ENCODE results near the gene IL1RAPL2. TPM values are rescaled to one million over a fixed set of nuclear protein-coding genes. Genes with fewer than 3 reads are reported as not detected.

IL1RAPL2 gene
- total RNA-seq, 2 experiments from 2014 or later, result not detected

DNA sequence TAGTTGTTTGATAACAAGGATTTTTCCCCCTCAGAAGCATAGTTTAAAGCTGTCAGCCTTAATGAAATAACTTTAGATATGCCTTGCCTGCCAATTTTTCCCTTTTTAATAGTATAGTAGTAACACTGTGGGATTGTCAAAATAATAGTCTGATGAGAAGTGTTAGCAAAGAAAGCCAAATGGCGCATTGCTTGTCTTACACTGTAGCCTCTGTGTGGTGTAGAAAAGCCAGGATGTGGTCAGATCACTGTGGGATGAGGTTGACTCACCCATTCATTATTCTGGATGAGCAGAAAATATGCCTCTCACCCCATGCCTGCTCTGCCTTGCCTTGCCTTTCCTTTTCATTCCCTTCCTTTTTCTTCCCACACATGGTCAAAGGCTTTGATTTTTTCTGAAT is 998.5 kb downstream of the IL1RAPL2 start:
- DNase-seq, result no peak
- Mint-ChIP-seq H3K36me3 (no peaks in the 10 kb centered on the region), H3K9me3 (ENCODE audit: low read depth) (no peaks in the 10 kb centered on the region), H3K4me3 (no peak overlapping the region), H3K27ac (no peak overlapping the region), H3K4me1 (no peaks in the 10 kb centered on the region), H3K27me3 (no peaks in the 10 kb centered on the region)
- CTCF ChIA-PET, result no interaction called here
- no peak for ATAC-seq

DNA sequence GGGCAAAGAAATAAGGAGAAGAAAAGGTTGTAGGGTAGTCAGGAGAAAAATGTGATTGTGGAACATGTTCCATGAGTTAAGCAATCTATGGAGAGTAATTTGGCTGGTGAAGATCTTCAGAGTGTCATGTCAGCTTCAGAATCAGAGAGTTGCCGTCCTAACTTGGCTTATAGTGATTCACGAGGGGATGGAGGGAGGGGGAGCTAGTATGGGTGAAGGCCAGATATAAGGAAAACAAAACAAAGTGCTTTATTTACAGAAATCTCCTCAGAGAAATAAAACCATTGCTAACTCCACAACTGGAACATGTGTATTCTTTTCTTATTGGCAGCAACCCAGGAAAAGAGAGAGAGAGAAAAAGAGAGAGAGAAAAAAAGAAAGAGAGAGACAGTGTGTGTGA is 999.9 kb downstream of the IL1RAPL2 start:
- no peak overlapping the region for H3K4me3 Mint-ChIP-seq
- no peaks in the 10 kb centered on the region for H3K27me3 Mint-ChIP-seq
- CTCF ChIA-PET, result no interaction called here
- H3K36me3 Mint-ChIP-seq, result no peaks in the 10 kb centered on the region
- H3K27ac Mint-ChIP-seq, result no peak overlapping the region
- ATAC-seq (no peak), DNase-seq (no peak)
- no peaks in the 10 kb centered on the region for H3K4me1 Mint-ChIP-seq
- H3K9me3 Mint-ChIP-seq (ENCODE audit: low read depth), result no peaks in the 10 kb centered on the region

DNA sequence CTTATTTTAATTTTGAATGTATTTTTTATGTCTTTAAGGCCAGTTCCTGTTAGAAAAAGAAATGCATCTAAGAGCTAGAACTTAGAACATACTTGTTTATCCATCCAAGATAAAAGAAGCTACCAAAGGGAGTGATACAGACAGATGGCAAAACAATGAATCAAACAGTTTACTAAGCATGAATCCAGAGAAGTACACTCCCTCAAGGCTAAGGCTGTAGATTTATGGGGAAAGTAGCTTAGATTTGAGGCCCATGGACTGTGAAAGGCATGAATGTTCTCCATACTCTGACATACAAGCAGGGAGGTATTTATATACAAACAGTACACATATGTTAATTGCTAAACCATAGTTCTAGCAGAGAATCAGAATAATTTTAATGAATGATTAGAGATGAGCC is 1001.1 kb downstream of the IL1RAPL2 start:
- Mint-ChIP-seq H3K9me3 (ENCODE audit: low read depth) (no peaks in the 10 kb centered on the region), H3K27me3 (no peaks in the 10 kb centered on the region), H3K4me1 (no peaks in the 10 kb centered on the region), H3K36me3 (no peaks in the 10 kb centered on the region), H3K27ac (no peak overlapping the region), H3K4me3 (no peak overlapping the region)
- CTCF ChIA-PET, result no interaction called here
- no peak for DNase-seq
- no peak for ATAC-seq

DNA sequence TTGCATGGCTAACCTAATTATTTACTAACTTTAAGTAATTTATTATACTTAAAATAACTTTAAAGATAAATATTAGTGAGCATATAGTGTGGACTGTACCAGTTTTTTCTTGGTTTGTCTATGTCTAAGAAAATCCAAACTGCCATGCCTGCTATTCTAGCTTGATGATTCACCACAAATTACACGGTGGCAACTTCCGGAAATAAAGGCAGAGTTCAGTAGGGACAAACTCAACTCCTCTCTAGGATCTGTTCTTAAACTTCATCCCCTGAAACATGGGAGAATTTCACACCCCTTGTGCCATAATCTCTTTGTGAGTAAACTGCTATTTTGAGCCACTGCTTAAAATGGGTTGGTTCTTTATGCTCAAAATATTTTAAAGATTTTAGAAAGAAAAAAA is 1042.7 kb downstream of the IL1RAPL2 start:
- Mint-ChIP-seq H3K27ac (no peak overlapping the region), H3K4me1 (no peaks in the 10 kb centered on the region), H3K4me3 (no peak overlapping the region), H3K27me3 (no peaks in the 10 kb centered on the region), H3K9me3 (ENCODE audit: low read depth) (no peaks in the 10 kb centered on the region), H3K36me3 (no peaks in the 10 kb centered on the region)
- CTCF ChIA-PET, result no interaction called here
- no peak for DNase-seq
- ATAC-seq, result no peak

DNA sequence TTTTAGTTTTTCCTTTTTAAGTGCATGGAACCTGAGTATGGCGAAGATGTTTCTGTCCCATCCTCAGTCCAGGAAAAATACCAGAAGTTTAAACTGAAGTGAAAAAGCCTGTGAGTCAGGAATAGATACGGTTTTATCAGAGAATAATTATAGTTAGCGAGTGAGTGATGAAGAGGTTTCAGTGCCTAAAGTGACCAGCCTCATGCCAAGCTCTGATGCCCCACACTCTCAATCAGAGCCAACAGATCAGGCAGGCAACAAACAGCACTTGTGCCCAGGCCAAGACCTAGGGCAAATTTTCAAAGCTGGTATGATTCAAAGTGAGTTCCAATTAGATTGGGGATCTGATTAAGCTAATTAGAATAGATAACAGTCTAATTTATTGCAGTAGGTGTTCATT is 1043.5 kb downstream of the IL1RAPL2 start:
- DNase-seq, result no peak
- Mint-ChIP-seq H3K36me3 (no peaks in the 10 kb centered on the region), H3K4me3 (no peak overlapping the region), H3K27ac (no peak overlapping the region), H3K4me1 (no peaks in the 10 kb centered on the region), H3K27me3 (no peaks in the 10 kb centered on the region), H3K9me3 (ENCODE audit: low read depth) (no peaks in the 10 kb centered on the region)
- no peak for ATAC-seq
- CTCF ChIA-PET, result no interaction called here

DNA sequence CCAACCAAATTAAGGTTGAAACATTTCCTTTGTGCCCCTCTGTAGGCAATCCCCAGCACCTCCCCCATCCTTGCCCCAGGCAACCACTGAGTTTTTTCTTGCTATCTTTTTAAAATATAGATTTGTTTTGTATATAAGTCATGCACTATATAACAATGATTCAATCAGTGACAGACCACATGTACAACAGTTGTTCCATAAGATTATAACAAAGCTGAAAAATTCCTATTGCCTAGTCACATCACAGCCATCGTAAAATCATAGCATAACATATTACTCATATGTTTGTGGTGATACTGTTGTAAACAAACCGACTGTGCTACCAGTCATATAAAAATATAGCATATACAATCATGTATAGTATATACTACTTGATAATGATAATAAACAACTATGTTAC is 1044.4 kb downstream of the IL1RAPL2 start:
- H3K4me3 Mint-ChIP-seq, result no peak overlapping the region
- no peaks in the 10 kb centered on the region for H3K27me3 Mint-ChIP-seq
- DNase-seq (no peak), ATAC-seq (no peak)
- H3K36me3 Mint-ChIP-seq, result no peaks in the 10 kb centered on the region
- CTCF ChIA-PET, result no interaction called here
- H3K27ac Mint-ChIP-seq, result no peak overlapping the region
- H3K9me3 Mint-ChIP-seq (ENCODE audit: low read depth), result no peaks in the 10 kb centered on the region
- no peaks in the 10 kb centered on the region for H3K4me1 Mint-ChIP-seq

DNA sequence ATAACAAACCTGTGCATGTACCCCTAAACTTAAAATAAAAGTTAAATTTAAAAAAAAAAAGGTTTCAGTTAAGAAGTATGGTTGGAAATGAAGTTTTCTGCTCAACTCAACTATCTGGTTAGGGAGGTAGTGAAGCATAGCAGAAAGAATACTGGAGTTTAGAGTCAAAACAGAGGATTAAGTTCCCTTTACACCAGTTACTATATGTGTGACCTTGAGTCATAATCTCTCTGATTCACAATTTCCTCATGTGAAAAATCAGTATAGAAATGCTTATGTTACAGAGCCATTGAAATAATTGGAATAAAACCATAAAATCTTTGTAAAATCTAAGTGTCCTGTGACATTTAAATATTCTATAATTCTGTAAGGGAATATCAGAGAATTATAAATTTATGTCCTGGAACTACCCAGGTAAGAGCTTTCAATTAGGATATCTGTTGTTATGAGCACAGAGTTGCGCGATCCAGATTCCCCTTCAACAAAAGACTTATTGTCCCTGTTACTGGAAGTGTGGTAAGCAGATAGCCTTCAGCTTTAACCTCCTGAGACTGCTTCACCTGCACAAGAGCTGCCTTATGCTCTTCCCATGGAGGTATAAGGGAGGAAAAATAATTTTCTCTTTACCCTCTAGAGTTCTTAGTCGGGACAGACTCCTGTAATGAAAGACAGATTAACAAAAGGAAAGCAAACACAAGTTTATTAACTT is 1052.5 kb downstream of the IL1RAPL2 start:
- ATAC-seq (no peak), DNase-seq (no peak)
- no peaks in the 10 kb centered on the region for H3K4me1 Mint-ChIP-seq
- no peaks in the 10 kb centered on the region for H3K36me3 Mint-ChIP-seq
- H3K27me3 Mint-ChIP-seq, result no peaks in the 10 kb centered on the region
- no peak overlapping the region for H3K27ac Mint-ChIP-seq
- no peaks in the 10 kb centered on the region for H3K9me3 Mint-ChIP-seq (ENCODE audit: low read depth)
- H3K4me3 Mint-ChIP-seq, result no peak overlapping the region
- CTCF ChIA-PET, result no interaction called here

DNA sequence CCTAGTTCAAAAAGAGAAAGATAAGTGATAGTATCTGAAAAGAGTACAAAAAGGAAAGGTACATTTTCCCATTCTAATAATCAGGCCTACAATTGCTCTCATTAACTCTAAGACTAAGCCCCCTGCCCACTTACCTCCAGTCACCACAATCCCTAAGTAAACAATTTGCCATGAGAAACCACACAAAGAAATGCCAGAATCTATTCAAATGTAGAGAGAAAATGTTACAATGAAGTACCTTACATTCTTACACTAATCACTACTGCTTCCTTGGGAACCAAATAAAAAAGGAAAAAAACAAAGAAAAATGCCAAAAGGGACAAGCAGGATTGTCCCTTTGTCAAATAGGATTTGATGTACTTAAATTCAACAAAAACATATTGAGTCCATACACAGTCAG is 1068.2 kb downstream of the IL1RAPL2 start:
- no peak for ATAC-seq
- CTCF ChIA-PET, result no interaction called here
- H3K27ac Mint-ChIP-seq, result no peak overlapping the region
- no peaks in the 10 kb centered on the region for H3K36me3 Mint-ChIP-seq
- no peaks in the 10 kb centered on the region for H3K9me3 Mint-ChIP-seq (ENCODE audit: low read depth)
- H3K4me3 Mint-ChIP-seq, result no peak overlapping the region
- DNase-seq, result no peak
- H3K27me3 Mint-ChIP-seq, result no peaks in the 10 kb centered on the region
- H3K4me1 Mint-ChIP-seq, result no peaks in the 10 kb centered on the region

DNA sequence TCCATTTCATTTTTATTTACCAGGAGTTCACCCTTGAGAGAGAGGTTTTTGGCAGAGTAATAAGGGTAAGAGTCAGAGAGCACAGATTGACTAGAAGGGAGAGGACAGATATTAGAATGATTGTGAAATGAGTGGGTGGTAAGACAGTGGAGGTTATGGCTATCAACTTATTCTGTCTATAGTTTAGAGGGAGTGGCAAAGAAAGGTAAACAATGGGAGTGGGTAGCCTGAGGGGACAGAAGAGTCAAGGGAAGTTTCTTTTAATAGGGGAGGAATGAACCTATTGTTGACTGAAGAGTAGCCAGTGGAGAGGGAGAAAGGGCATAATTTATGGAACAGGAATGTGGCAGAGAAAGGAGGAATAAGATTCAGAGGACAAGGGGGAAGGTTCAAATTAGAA is 1069.8 kb downstream of the IL1RAPL2 start:
- H3K36me3 Mint-ChIP-seq, result no peaks in the 10 kb centered on the region
- no peak overlapping the region for H3K27ac Mint-ChIP-seq
- H3K27me3 Mint-ChIP-seq, result no peaks in the 10 kb centered on the region
- DNase-seq (no peak), ATAC-seq (no peak)
- H3K4me1 Mint-ChIP-seq, result no peaks in the 10 kb centered on the region
- CTCF ChIA-PET, result no interaction called here
- H3K9me3 Mint-ChIP-seq (ENCODE audit: low read depth), result no peaks in the 10 kb centered on the region
- no peak overlapping the region for H3K4me3 Mint-ChIP-seq

DNA sequence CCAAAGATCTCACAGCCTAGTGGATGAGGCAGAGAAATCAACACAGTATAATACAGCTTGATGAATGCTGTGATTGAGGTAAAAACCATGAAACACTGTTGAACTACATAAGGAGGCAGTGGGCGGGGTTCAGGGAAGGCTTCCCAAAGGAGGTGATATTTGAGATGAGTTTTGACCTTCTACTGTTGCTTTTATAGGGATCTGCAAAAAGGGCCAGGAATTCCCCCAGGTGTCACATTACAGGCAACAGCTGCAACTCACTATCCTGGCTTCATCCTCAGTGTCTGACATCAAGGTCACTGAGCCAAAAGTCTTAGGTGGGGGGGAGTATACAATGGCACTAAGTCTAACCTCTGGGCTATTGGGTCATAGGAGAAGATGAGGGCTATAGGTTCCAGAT is 1070.7 kb downstream of the IL1RAPL2 start:
- ATAC-seq (no peak), DNase-seq (no peak)
- CTCF ChIA-PET, result no interaction called here
- no peaks in the 10 kb centered on the region for H3K27me3 Mint-ChIP-seq
- no peaks in the 10 kb centered on the region for H3K36me3 Mint-ChIP-seq
- no peak overlapping the region for H3K27ac Mint-ChIP-seq
- H3K4me1 Mint-ChIP-seq, result no peaks in the 10 kb centered on the region
- no peaks in the 10 kb centered on the region for H3K9me3 Mint-ChIP-seq (ENCODE audit: low read depth)
- H3K4me3 Mint-ChIP-seq, result no peak overlapping the region

DNA sequence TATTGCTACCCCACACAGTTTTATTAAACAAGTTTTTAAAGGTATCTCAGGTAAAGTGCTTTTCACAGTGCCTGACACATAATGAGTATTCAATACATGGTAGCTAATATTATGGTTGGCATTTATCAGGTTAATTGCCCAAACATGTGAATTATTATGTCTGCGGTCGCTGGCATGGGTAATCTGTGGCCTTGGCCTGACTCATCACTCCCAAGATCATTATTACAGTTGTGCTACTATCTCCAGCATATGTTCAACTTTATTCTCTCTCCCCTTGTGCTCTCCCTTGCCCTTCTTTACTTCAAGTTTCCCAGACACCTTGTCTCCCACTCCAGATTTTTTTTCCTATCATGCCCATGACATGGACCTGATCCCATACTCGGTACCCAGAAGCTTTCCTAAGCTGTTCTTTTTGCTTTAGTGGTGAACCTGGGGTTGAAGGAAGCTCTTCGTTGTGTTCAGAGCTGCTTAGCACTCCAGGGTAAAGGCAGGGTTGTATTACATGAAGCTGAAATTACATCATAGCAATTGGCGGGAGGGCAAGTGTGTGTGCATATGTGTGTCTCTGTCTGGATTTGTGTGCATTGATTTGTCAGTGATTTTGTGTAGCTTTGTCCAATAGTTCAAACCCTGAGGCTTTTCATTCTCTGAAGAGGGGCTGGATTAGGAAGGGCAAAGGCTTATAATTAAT is 1079.8 kb downstream of the IL1RAPL2 start:
- Mint-ChIP-seq H3K9me3 (ENCODE audit: low read depth) (peaks cover 4% of the 10 kb centered on the region), H3K36me3 (no peaks in the 10 kb centered on the region), H3K4me3 (no peak overlapping the region), H3K27me3 (no peaks in the 10 kb centered on the region), H3K4me1 (no peaks in the 10 kb centered on the region), H3K27ac (no peak overlapping the region)
- CTCF ChIA-PET, result no interaction called here
- no peak for ATAC-seq
- DNase-seq, result no peak

DNA sequence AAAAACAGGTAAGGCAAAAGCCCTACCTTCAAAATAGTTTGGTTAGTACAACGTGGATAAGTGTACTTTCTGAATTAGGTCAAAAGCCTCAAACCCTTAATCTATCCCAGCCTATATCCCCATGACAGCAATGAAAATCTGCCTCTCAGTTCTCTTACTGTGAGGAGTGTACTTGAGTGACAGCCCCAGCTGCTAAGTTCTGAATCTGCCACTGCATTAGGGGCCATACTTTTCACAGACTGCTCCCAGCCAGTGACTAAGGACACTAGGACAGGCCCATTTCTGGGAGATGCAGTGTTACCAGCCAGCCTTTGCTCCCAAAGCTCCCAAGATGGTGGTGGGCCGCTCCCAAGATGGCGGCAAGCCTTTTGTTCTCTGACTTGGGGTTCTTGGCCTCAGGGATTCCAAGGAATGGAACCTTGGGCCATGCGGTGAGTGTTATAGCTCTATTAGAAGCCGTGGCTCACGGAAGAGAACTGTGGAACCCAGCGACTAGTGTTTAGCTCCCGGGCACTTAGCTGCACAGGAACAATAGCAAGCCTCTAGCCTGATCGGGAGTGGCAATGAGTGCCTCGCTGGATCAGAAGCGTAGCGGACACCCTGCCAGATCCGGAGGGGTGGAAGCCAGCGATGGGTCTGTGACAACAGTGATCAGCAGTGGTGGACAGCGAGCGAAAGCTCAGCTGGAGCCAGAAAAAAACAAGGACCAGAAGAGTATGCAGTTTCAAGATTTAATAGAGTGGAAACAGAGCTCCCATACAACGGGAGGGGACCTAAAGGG is 1080.8 kb downstream of the IL1RAPL2 start:
- CTCF ChIA-PET, result no interaction called here
- Mint-ChIP-seq H3K27ac (no peak overlapping the region), H3K4me1 (no peaks in the 10 kb centered on the region), H3K9me3 (ENCODE audit: low read depth) (peaks cover 4% of the 10 kb centered on the region), H3K27me3 (no peaks in the 10 kb centered on the region), H3K4me3 (no peak overlapping the region), H3K36me3 (no peaks in the 10 kb centered on the region)
- ATAC-seq, result no peak
- DNase-seq, result no peak

DNA sequence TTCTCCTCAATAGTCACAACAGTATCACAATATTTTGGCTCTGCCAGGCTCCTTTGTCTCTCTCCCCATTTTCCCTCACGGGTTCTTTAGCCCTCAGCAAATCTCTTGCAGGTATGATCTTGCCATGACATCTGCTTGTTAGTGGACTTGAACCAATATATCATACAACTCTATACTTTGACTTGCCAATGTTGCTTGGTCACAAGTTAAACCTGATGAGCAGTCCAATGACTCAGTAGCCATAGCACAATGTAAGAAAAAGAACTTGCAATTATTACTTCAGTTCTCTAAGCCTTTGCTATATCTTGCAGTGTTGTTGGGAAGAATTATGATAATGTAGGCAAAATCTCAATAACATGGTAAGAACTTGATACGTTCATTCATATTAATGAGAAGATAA is 1081.8 kb downstream of the IL1RAPL2 start:
- CTCF ChIA-PET, result no interaction called here
- no peak for ATAC-seq

DNA sequence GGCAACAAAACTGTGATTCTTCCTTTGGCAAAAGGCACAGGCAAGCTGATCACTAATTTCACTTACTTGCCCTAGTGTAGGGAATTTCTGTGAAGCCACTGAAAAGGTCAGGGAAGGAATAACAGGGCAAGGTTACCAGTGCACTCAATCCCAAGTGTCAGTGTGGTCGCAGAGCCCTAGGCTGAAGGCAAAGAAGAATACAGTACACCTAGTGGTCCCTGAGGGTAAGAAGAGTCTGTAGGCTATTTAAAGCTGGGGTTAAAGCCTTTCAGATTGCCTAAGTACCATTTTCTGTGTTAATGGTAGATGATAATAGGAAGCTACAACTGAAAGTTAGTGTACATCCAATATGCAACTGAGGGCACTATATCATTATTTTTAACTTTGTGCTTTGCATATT is 1082.7 kb downstream of the IL1RAPL2 start:
- H3K27ac Mint-ChIP-seq, result no peak overlapping the region

More for the DNA sequence above, 1081.8 kb downstream of the IL1RAPL2 start:
- no peak for DNase-seq
- Mint-ChIP-seq H3K9me3 (ENCODE audit: low read depth) (peaks cover 4% of the 10 kb centered on the region), H3K4me3 (no peak overlapping the region), H3K4me1 (no peaks in the 10 kb centered on the region), H3K36me3 (no peaks in the 10 kb centered on the region), H3K27me3 (no peaks in the 10 kb centered on the region), H3K27ac (no peak overlapping the region)

More for the DNA sequence above, 1082.7 kb downstream of the IL1RAPL2 start:
- Mint-ChIP-seq H3K4me1 (no peaks in the 10 kb centered on the region), H3K36me3 (no peaks in the 10 kb centered on the region), H3K9me3 (ENCODE audit: low read depth) (peaks cover 4% of the 10 kb centered on the region), H3K4me3 (no peak overlapping the region), H3K27me3 (no peaks in the 10 kb centered on the region)
- CTCF ChIA-PET, result no interaction called here
- no peak for ATAC-seq
- no peak for DNase-seq

All from activated CD8-positive, alpha-beta memory T cell treated with anti-CD3 and anti-CD28 coated beads, Interleukin-2, amount 10 ng/mL, durations not matched to agents 7 days and 5 days (primary cell).